Parathyroid adenoma (tissue), 2 donors: ENCODE measurements around the gene NAA60.

Source experiments
- H2AFZ ChIP-seq: fragments of 300-600 bp; sonication (generic); one replicate; pipeline ENCODE4 v1.7.0; 2017; ENCODE audit warnings: antibody characterized with exemption, mild to moderate bottlenecking
- H3K27ac ChIP-seq: fragments of 300-600 bp; sonication (generic); one replicate; pipeline ENCODE4 v1.7.0; 2017
- H3K27me3 ChIP-seq: fragments of 300-600 bp; sonication (generic); one replicate; pipeline ENCODE4 v1.7.0; 2017; ENCODE audit warnings: low read length; ENCODE audit not compliant: control insufficient read depth, insufficient read depth
- H3K36me3 ChIP-seq: fragments of 300-600 bp; sonication (generic); one replicate; pipeline ENCODE4 v1.7.0; 2017; ENCODE audit warnings: low read length; ENCODE audit not compliant: control insufficient read depth, insufficient read depth
- H3K4me1 ChIP-seq: fragments of 300-600 bp; sonication (generic); one replicate; pipeline ENCODE4 v1.7.0; 2017; ENCODE audit warnings: control low read depth
- H3K4me2 ChIP-seq: fragments of 300-600 bp; sonication (generic); one replicate; pipeline ENCODE4 v1.7.0; 2017; ENCODE audit warnings: low read length
- H3K4me3 ChIP-seq: fragments of 300-600 bp; sonication (generic); one replicate; pipeline ENCODE4 v1.7.0; 2017; ENCODE audit warnings: low read depth, low read length
- H3K79me2 ChIP-seq: fragments of 300-600 bp; sonication (generic); one replicate; pipeline ENCODE4 v1.7.0; 2017; ENCODE audit warnings: control low read depth
- H3K9ac ChIP-seq: fragments of 300-600 bp; sonication (generic); one replicate; pipeline ENCODE4 v1.7.0; 2017; ENCODE audit warnings: mild to moderate bottlenecking
- H3K9me3 ChIP-seq: fragments of 300-600 bp; sonication (generic); one replicate; pipeline ENCODE4 v1.7.0; 2017; ENCODE audit warnings: low read length; ENCODE audit not compliant: control insufficient read depth
- TF ChIP-seq, protein P1 (sequence below): fragments of 300-600 bp; sonication (generic); IDR thresholded peaks from one replicate; pipeline ENCODE4 v1.7.0; 2017; ENCODE audit warnings: antibody characterized with exemption, mild to moderate bottlenecking
- donor health status: primary hyperparathyroidism.

Gene NAA60

DNA sequence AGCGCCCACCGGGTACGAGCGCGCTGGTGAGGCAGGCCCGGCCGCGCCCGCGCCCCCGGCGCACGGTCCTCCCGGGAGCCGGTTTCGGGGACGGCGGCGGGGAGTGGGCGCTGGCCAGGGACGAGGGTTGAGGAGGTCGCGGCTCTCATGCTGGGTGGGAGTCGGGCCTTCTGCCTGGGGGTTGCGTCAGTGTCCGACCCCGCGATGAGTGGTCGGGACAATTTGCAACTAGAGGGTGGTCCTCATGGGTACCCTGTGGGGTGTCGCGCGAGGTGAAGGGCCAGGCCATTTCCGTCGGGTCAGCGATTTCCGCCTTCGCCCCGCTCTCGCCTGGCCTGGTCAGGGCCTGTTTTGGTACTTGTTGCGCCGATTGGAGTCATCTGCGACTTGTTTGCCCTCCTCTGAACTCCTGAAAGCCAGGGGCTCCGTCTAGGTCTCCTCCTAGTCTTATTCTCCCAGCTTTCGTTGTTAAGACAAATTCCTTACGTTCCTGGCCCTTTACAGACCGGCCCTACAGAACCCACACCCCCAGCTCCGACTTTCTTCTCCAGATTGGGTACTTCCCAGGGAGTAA lies 14.9 kb downstream of the NAA60 start:
- H3K4me1 ChIP-seq = peaks cover 26% of the 10 kb centered on the region
- TF ChIP-seq, protein P1, sequence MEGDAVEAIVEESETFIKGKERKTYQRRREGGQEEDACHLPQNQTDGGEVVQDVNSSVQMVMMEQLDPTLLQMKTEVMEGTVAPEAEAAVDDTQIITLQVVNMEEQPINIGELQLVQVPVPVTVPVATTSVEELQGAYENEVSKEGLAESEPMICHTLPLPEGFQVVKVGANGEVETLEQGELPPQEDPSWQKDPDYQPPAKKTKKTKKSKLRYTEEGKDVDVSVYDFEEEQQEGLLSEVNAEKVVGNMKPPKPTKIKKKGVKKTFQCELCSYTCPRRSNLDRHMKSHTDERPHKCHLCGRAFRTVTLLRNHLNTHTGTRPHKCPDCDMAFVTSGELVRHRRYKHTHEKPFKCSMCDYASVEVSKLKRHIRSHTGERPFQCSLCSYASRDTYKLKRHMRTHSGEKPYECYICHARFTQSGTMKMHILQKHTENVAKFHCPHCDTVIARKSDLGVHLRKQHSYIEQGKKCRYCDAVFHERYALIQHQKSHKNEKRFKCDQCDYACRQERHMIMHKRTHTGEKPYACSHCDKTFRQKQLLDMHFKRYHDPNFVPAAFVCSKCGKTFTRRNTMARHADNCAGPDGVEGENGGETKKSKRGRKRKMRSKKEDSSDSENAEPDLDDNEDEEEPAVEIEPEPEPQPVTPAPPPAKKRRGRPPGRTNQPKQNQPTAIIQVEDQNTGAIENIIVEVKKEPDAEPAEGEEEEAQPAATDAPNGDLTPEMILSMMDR = no peak

DNA sequence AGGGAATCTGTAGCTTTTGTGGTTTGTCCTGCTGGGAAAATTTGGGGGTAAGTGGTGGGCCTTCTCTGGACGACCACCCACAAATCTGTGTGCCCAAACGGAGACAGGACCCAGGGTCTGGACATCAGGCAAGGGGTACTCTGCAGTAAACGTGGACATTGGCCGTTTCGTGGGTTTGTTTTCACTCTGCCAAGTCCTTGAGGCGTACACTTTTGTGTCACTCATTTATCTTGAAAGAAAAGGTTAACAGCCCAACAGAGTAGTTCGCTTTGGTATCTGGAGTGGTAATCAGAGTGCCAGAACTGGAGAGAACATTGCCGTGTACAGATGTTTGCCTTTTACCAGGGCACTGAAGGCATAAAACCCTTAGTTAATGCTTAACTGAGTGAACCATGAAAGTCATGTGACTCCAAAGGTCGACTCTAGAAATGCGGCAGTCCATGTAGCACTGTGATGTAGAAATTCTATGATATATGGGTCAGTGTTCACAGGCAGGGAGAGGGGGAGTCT lies 15.4 kb downstream of the NAA60 start:
- H3K36me3 ChIP-seq = no peaks in the 10 kb centered on the region
- peaks cover 26% of the 10 kb centered on the region for H3K4me1 ChIP-seq

More for the DNA sequence above, 14.9 kb downstream of the NAA60 start:
- Histone ChIP-seq H3K79me2 (peaks cover 32% of the 10 kb centered on the region), H3K4me2 (peak overlapping the region; percentile 99), H3K9ac (peak overlapping the region; percentile 82), H3K36me3 (no peaks in the 10 kb centered on the region), H3K27me3 (no peaks in the 10 kb centered on the region), H3K4me3 (peak overlapping the region; percentile 95), H3K27ac (peak overlapping the region; percentile 96), H2AFZ (peak overlapping the region; percentile 67), H3K9me3 (no peaks in the 10 kb centered on the region)

DNA sequence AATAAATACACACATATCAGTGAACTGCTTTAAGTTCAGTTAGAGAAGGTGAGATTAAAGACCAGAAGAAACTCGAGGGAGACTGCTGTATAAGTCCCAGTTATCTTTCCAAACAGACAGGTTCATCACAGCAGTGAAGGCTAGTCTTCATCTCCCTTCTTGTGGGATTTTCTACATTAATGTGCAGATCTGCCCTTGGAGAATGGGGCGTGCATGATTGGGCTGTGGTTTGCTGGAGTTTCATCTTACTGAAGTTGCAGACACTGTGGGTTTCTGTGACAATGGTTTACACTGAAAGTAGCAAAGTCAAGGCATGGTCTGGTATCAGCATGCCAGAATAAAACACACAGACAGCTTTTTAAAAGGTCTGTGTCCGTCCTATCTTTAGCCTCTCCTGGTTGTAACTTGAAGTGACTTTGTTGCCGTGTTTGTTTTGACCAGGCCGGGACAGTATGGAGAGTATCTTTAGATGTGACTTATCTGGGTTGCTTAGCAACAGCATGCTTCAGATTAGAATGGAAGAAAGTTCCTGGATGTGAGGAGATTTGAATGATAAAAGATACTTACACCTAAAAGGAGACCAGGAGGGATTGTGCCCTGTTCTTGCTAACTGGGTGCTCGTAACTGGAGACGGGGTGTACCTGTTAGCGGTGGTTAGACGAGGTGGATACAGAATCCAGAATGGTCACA lies 16.1 kb downstream of the NAA60 start:
- Histone ChIP-seq H3K27me3 (no peaks in the 10 kb centered on the region), H3K4me1 (peaks cover 26% of the 10 kb centered on the region), H3K9ac (no peak overlapping the region), H3K27ac (peak overlapping the region; percentile 96), H3K79me2 (peaks cover 43% of the 10 kb centered on the region), H3K36me3 (no peaks in the 10 kb centered on the region), H3K4me2 (peak overlapping the region; percentile 99), H2AFZ (no peak overlapping the region), H3K4me3 (peak overlapping the region; percentile 95), H3K9me3 (no peaks in the 10 kb centered on the region)
- TF ChIP-seq, protein P1 = no peak

More for the DNA sequence above, 15.4 kb downstream of the NAA60 start:
- Histone ChIP-seq H3K4me2 (peak overlapping the region; percentile 99), H3K27ac (peak overlapping the region; percentile 96), H3K9ac (peak overlapping the region; percentile 82), H3K4me3 (peak overlapping the region; percentile 95), H3K9me3 (no peaks in the 10 kb centered on the region), H3K27me3 (no peaks in the 10 kb centered on the region), H2AFZ (peak overlapping the region; percentile 67), H3K79me2 (peaks cover 37% of the 10 kb centered on the region)
- TF ChIP-seq, protein P1 = no peak

DNA sequence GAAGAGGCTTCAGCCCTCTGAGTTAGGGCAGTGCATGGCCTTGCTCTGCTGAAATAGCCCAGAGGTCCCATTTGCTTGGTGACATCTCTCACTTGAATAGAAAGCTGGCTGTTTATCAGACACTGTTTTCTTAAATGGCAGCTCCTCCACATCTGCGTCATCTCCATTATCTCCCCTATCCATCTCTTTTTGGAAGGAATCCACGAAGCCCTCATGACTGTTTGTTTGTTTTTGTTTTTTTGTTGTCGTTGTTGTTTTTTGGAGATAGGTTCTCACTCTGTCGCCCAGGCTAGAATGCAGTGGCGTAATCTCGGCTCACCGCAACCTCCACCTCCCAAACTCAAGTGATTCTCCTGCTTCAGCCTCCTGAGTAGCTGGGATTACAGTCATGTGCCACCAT lies 16.6 kb downstream of the NAA60 start:
- Histone ChIP-seq H3K4me1 (peaks cover 26% of the 10 kb centered on the region), H3K9me3 (no peaks in the 10 kb centered on the region), H3K4me3 (peak overlapping the region; percentile 95), H3K79me2 (peaks cover 49% of the 10 kb centered on the region), H3K4me2 (peak overlapping the region; percentile 99), H3K9ac (no peak overlapping the region), H3K27ac (peak overlapping the region; percentile 96), H2AFZ (no peak overlapping the region), H3K36me3 (no peaks in the 10 kb centered on the region), H3K27me3 (no peaks in the 10 kb centered on the region)
- TF ChIP-seq, protein P1 = no peak
